Adrenal gland (tissue), 12 donors: ENCODE data around the gene TEX2. TPM values are rescaled to one million over a fixed set of nuclear protein-coding genes. Genes with fewer than 3 reads are reported as not detected.

Source experiments
- DNase-seq, 7 donors: peaks; one replicate each; pipeline ENCODE4 v3.0.0-alpha.2; 2019 to 2020
- H3K27ac ChIP-seq, 5 donors: fragments of 200-600 bp; sonication (generic) in 4 of 5; 1 replicate in 3 of 5; 2 replicates in 2 of 5; pipeline versions ENCODE4 v1.5.1 to v1.8.0; 2016 to 2020; ENCODE audit warnings: mild to moderate bottlenecking in 1 of 5
- H3K27me3 ChIP-seq: fragments of 200-600 bp; 2 replicates; pipeline ENCODE4 v1.8.0; 2021
- H3K36me3 ChIP-seq, 2 donors: fragments of 200-600 bp; replicated peaks in 1 of 2; 1 replicate in 1 of 2; 2 replicates in 1 of 2; pipeline versions ENCODE4 v1.5.1 to v1.8.0; 2018 to 2022
- H3K4me1 ChIP-seq, 2 donors: fragments of 200-600 bp; replicated peaks in 1 of 2; 1 replicate in 1 of 2; 2 replicates in 1 of 2; pipeline versions ENCODE4 v1.5.1 to v1.8.0; 2018 to 2021
- H3K4me3 ChIP-seq, 4 donors: fragments of 200-600 bp; sonication (generic) in 3 of 4; one replicate each; pipeline ENCODE4 v1.5.1; 2016 to 2018
- H3K9me3 ChIP-seq, 3 donors: fragments of 200-600 bp; sonication (generic) in 1 of 3; replicated peaks in 1 of 3; 1 replicate in 2 of 3; 2 replicates in 1 of 3; pipeline versions ENCODE4 v1.5.1 to v1.8.0; 2016 to 2021
- CTCF ChIP-seq, 6 experiments: fragments of 450-650 bp in 4 of 6; fragments of 200-600 bp in 2 of 6; sonication (generic) in 1 of 6; IDR thresholded peaks; 1 replicate in 5 of 6; 2 replicates in 1 of 6; pipeline versions ENCODE4 v1.5.1 to v1.8.0; 2016 to 2021; ENCODE audit warnings: antibody characterized with exemption in 6 of 6, mild to moderate bottlenecking in 2 of 6, moderate library complexity in 1 of 6
- POLR2A ChIP-seq, 2 donors: fragments of 450-650 bp; IDR thresholded peaks; one replicate each; pipeline ENCODE4 v1.6.1; 2017; ENCODE audit warnings: antibody characterized with exemption in 2 of 2, mild to moderate bottlenecking in 2 of 2, moderate library complexity in 1 of 2
- WGBS, 4 donors: extraction: QIAGEN DNeasy Blood & Tissue Kit in 2 of 4; methylation state at CpG; one replicate each; pipeline versions ENCODE4 v1.1.5 to v1.1.7; 2013 to 2017; 5-methylcytosine and 5-hydroxymethylcytosine counted together
- intact Hi-C, 2 donors: fragments of 100-400 bp; cut with DNase I; formaldehyde crosslinking; loops; one replicate each; pipeline versions ENCODE4 v1.14.1 to v1.15.0; 2022 to 2023
- polyA plus RNA-seq, 3 donors: library from polyadenylated mRNA; stranded (reverse); fragments of 200-250 nt in 2 of 3; fragments of 350-450 nt in 1 of 3; fragmentation: Illumina TruSeq in 1 of 3; extraction: RNeasy Lipid Tissue Mini Kit (QIAGEN cat#74804) in 1 of 3; gene quantifications; one replicate each; pipeline ENCODE4 v1.2.3, GENCODE V29; 2013 to 2014
- total RNA-seq, 9 donors: library from RNA; depleted of rRNA in 4 of 9; stranded (reverse); fragments of >200 nt in 4 of 9; fragments of 120-200 nt in 1 of 9; fragmentation: NEBNext Ultra II Directional in 1 of 9; extraction: Animal tissue kit (Norgen Biotek cat#: 25700) in 1 of 9; gene quantifications; one replicate each; pipeline versions ENCODE4 v1.1.0 to v1.2.4, GENCODE V29; 2013 to 2023
- donor health status: healthy with polysubstance abuse.
- donor health status: Bipolar disorder and iron deficiency.
- donor health status: DM: yes; HTN: yes; CAD: no.
- donor health status: DM: no; HTN: no; CAD: no.
- donor health status: DM: no; HTN: no; CAD: no.
- donor health status: DM: yes; HTN: yes; CAD: no.

Gene TEX2
- total and polyA plus RNA-seq, 12 donors: 12.0 to 91.5 (median 62.5) TPM

- H3K4me1 ChIP-seq: peaks cover 26 to 51% of the 10 kb centered on the region in 2 donors
- peak in 2 of 7 donors; percentile 17 to 41 for DNase-seq
- H3K9me3 ChIP-seq: no peaks in the 10 kb centered on the region
- H3K27me3 ChIP-seq: no peaks in the 10 kb centered on the region
- no peaks in the 10 kb centered on the region for H3K36me3 ChIP-seq
- peak overlapping the region in 4 of 5 donors; percentile 80 to 91 (median 86) for H3K27ac ChIP-seq
- TF ChIP-seq CTCF (IDR thresholded peaks at IDR 0.05): no peak
- no peak for TF ChIP-seq POLR2A (IDR thresholded peaks at IDR 0.05)
- intact Hi-C loops: no loop called here
- no peak overlapping the region for H3K4me3 ChIP-seq
- whole genome bisulfite sequencing, 4 donors: 57 to 85% (median 64%) methylated on average over 1 of the region's 1 CpG; no CpG with 5 or more reads in 1 of the 4 donors
These were observed 32.2 kb downstream of the TEX2 start for GRCh38 chr17:64230791-64231408.

- Histone ChIP-seq H3K27me3 (no peaks in the 10 kb centered on the region), H3K27ac (peak overlapping the region in 4 of 5 donors; percentile 80 to 91 (median 86)), H3K4me3 (no peak overlapping the region), H3K4me1 (peaks cover 26 to 51% of the 10 kb centered on the region in 2 donors), H3K36me3 (no peaks in the 10 kb centered on the region), H3K9me3 (no peaks in the 10 kb centered on the region)
- 62 to 66% (median 63%) methylated on average over 8 of the region's 8 CpGs for whole genome bisulfite sequencing, 4 donors
- TF ChIP-seq POLR2A (IDR thresholded peaks at IDR 0.05) (no peak), CTCF (IDR thresholded peaks at IDR 0.05) (no peak)
- intact Hi-C loops: no loop called here
- DNase-seq: no peak
These were observed 33.0 kb downstream of the TEX2 start for GRCh38 chr17:64229815-64230728.

DNA sequence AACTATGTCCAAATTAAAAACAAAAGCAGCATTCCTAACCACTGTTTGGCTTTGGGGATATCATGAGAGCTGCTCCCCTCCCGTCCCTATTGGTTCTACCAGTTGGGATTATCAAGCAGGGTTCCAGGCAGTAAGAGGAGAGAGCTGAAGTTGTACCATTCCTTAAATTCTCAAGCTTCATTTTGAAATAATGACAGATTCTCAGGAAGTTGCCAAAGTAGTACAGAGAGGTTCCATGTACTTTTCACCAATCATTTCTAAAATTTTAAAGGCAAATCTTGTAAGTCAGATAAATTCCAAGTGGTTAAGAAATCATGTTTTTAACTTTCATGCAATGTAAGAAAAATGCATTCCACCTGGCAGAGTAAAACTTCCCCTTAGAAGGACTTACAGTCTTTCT, 36.9 kb downstream of the TEX2 start:
- Histone ChIP-seq H3K36me3 (no peaks in the 10 kb centered on the region), H3K27me3 (no peaks in the 10 kb centered on the region), H3K4me1 (peaks cover 14 to 30% of the 10 kb centered on the region in 2 donors), H3K4me3 (no peak overlapping the region), H3K9me3 (no peaks in the 10 kb centered on the region), H3K27ac (no peak overlapping the region)
- no peak for DNase-seq
- WGBS, 4 donors: 94 to 100% (median 97%) methylated on average over 1 of the region's 1 CpG
- no peak for TF ChIP-seq CTCF (IDR thresholded peaks at IDR 0.05)
- TF ChIP-seq POLR2A (IDR thresholded peaks at IDR 0.05): no peak
- intact Hi-C loops: no loop called here

GRCh38 chr17:64225410-64225809, 37.6 kb downstream of the TEX2 start:
- no peak overlapping the region for H3K4me3 ChIP-seq
- H3K9me3 ChIP-seq: no peaks in the 10 kb centered on the region
- no peaks in the 10 kb centered on the region for H3K36me3 ChIP-seq
- whole genome bisulfite sequencing, 4 donors: 94 to 100% (median 97%) methylated on average over 3 of the region's 3 CpGs
- no peak for DNase-seq
- TF ChIP-seq CTCF (IDR thresholded peaks at IDR 0.05) (no peak), POLR2A (IDR thresholded peaks at IDR 0.05) (no peak)
- peaks cover 7 to 23% of the 10 kb centered on the region in 2 donors for H3K4me1 ChIP-seq
- intact Hi-C loops: no loop called here
- no peak overlapping the region for H3K27ac ChIP-seq
- no peaks in the 10 kb centered on the region for H3K27me3 ChIP-seq
